ENCODE results near the gene CCDC50.

The CCDC50 gene, protein sequence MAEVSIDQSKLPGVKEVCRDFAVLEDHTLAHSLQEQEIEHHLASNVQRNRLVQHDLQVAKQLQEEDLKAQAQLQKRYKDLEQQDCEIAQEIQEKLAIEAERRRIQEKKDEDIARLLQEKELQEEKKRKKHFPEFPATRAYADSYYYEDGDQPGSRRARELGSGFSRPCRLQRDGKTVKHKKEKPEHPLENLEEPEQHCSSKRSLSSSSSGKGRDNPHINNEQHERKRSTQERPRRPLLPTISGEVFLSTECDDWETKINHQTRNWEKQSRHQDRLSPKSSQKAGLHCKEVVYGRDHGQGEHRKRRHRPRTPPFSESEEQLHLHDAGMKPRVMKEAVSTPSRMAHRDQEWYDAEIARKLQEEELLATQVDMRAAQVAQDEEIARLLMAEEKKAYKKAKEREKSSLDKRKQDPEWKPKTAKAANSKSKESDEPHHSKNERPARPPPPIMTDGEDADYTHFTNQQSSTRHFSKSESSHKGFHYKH

DNA sequence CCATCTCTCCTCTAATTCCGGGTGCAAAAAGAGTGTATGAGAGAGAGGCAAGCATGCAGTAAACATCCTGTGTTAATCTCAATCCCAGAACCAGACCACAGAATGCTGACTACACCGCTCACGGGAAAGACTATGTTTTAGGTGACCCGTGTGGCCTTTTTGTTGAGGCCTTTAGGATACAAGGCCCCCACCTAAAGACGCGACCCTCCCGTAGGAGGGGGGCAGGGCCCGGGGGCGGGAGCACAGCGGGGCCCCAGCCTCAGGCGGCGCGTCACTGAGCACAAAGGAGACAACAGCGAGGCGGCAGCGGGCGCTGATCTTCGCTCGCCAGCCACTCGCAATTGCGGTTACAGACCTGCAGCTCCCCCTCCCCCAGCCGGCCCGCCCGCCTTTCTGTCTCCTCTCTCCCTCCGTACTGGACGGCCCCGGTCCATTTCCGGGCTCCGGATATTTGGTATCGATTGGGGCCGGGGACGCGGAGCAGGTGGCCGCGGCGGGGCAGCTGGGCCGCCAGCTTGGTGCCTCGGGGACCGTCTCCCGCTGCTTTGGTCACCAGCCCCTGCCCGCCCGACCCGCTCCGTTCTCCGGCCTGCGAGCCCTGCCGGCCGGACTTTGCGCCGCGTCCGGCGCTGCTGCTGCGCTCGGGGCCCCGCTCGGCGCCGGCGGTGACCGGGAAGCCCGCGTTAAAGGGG, at the start of gene CCDC50:
TSS of gene CCDC50 (plus strand) at position 433 of the 692 bp plus-strand sequence. CDS start 281 bp downstream, outside the sequence.
- DNase-seq = peak; percentile 19 to 35

DNA sequence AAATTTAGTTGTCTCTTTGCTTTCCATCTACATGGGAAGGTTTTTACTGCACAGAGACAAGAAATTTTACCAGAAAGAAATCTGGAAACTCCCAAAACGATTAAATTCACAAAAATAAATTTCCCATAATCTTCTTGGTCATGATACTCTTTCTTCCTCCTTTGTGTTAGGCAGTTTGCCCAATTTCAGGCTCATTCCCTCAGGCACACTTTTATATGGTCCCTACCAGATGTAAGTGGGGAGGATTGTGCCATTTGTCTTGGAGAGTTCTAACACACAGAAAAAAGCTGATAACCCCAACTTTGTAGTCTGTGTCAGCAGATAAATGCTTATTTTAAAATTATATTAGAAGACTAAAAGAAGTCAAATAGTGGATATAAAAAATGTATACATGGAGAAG, 49.1 kb upstream of the CCDC50 start:
- no peak for DNase-seq

DNA sequence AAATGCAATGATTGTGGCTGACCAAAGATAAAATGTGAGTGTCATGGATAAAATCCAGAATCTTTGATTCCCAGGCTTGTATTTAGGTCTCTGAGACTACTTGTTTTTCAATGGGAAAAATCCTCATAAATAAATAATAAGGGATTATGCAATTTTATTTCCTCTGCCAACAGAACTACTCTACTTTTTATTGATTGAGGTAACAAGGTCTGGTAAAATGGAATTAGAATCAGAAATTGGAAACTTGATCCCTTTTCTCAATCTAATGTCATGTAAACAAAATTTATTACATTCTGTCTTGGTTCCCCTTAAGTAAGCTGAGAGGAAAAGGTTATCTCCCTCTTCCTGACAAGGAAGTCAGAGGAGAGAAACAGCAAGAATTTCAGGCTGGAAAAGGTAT, 48.3 kb upstream of the CCDC50 start:
- no peak for DNase-seq

DNA sequence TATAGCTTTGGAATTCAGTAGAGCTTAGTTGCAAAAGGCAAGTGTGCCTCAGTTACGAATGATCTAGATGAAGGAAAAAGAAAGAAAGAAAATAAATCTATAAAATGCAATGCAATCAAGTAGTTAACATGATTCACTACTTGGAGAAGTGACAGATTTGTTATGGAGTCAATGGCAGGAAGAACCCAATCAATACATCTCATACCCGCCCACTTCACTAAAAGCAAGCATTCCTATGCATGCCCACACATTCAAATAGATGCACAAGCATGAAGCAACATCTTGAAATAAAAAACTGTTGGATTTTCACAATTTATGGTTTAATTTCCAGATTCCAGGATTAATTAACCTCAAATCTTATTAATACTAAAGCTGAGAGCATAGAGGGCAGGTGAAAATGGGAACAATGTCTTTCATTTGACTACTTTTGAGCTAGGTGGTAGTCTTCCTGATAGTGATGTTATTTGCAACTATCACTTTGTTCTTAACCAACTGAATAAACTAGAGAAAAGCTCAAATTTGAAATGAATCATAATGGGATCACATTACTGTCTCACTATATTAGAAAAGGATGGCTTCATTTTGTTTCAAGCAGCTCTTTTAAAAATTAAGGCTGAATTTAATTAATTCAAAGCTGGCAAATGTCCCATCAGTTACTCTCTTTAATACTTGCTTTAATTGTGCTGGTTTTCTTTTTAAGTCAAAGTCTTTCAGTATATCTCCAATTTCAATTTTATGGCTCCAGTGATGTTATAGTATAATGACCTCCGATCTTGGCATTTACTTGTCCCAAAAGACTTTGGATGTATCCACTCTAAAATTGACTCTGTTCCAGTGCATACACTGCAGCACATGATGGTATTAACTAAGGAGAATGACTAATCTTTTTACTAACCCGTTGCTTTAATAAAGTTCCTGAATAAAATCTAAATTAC, 46.7 kb upstream of the CCDC50 start:
- DNase-seq = no peak

DNA sequence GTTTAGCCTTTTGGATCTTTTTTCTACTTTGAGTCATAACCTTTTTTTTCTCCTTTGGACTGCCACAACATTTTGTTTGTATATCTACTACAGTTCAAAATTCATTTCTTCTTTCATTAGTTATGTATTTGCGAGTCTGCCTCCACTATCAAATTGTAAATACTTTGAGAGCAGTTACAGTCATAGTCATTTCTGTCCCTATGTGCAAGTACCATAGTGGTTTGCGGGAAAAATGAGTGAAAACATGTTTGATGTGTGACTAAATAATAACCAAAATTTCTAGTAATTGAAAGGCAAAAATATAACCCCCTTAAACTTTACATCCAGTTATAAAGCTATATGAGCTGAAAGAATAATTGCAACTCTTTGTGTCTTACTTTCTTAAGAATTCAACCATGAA, 45.8 kb upstream of the CCDC50 start:
- DNase-seq = no peak

DNA sequence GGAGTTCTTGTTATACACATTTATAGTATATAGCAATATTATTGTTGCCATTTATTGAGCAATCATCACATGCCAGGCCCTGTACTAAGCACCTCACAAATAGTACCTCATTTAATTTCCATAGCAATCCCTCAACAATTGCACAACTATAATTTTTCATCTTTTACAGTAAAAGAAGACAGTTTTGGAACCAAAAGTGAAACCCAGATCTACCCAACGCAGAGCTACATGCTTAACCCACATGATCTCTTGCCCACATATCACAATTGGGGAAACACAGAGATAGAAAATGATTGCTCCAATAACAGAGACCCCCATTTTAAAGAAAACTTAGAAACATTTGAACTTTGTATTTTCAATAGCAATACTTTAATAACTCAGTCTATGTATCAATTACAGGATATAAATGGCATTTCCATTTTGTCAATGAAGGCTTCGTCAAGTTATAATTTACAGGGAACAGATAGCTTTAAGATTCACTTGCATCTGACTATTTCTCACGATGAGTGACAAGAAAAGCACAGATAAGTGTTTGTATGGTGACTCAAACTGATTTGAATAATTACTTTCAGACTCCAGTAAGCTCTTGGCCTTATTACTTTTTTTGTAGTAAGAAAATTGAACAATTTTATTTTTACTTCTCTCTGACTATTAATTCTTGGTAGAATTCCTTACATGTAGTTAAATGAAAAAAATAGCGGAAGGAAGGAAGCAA, 38.7 kb upstream of the CCDC50 start:
- DNase-seq = no peak

DNA sequence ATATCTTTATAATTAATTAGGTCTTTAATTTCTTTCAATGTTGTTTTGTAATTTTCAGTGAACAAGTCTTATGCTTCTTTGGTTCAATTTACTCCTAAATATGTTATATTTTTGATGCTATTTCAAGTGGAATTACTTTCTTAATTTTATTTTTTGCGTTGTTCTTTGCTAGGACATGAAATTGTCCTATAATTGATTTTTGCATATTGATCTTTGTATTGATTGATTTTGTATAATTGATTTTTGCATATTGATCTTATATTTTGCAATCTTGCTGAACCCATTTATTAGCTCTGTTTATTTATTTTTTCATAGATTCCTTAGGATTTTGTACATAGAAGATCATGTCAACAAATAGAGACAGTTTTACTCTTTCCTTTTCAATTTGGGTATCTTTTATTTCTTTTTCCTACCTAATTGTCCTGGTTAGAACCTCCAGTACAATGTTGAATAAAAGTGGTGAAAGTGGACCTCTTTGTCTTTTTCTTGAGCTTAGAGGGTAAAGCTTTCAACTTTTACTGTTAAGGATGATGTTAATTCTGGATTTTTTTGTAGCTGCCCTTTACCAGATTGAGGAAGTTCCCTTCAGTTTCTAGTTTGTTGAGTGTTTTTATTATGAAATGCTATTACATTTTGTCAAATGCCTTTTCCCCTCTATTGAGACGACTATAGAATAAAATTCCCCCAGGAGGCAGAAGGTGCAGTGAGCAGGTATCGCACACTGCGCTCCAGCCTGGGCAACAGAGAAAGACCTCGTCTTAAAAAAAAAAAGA, 36.8 kb upstream of the CCDC50 start:
- no peak for DNase-seq

DNA sequence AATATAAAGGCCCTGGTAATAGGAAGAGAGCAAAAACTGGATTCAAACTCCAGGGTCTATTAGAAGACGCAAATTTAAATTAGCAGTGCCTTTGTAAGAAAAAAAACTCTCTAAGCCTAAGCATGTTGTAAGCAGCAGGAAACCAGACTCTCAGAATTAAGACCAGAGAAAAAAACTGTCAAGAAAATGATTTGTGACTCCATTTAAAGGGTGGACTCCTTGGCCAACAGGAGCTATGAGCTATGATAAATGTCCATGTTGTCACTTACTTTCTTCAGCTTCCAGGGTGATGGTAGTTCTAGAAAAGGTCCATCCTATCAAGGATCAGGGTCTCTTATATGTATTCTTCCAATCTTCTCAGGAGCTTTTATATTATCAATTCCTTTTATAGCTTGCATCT, 34.9 kb upstream of the CCDC50 start:
- no peak for DNase-seq

DNA sequence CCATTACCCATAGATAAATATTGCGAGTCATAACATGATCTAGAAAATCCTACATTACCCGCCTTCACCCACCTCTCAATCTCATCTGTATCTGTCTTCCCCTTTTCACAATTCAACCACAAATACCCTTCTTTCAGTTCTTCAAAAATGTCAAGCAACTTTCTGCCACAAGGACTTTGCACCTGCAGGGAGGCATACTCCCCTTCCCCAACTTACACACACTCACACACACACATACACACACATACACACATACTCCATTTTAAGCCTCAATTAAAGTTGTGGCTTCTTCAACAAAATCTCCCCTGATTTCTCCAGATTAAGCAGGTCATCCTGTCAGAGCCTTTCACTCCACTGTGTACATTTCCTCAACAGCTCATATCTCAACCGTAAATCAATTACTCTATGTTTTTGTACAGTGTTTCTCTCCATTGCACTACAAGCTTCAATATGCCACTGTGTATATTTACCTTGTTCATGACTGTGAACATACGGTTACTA, 33.1 kb upstream of the CCDC50 start:
- no peak for DNase-seq

DNA sequence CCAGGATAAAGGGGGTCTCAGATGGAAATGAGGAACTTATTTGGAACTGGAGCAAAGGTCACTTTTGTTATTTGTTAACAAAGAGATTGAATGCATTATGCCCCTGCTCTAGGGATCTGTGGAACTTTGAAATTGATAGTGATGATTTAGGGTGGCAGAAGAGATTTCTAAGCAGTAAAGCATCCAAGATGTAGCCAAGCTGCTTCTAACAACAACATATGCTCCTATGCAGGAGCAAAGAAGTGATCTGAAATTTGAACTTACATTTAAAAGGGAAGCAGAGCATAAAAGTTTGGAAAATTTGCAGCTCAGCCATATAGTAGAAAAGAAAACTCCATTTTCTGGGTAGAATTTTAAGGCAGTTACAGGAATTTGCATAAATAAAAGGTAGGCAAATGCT, 30.3 kb upstream of the CCDC50 start:
- no peak for DNase-seq

DNA sequence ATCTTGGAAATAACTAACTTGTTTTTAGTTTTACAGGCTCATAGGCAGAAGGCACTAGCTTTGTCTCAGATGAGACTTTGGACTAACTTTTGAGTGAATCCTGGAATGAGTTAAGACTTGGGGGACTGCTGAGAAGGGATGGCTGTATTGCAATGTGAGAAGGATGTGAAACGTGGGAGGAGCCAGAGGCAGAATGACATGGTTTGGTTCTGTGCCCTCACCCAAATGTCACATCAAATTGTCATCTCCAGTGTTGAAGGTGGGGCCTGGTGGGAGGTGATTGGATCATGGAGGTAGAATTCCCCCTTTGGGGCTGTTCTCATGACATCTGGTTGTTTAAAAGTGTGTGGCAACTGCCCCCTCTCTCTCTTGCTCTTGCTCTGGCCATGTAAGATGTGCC, 28.8 kb upstream of the CCDC50 start:
- no peak for DNase-seq

DNA sequence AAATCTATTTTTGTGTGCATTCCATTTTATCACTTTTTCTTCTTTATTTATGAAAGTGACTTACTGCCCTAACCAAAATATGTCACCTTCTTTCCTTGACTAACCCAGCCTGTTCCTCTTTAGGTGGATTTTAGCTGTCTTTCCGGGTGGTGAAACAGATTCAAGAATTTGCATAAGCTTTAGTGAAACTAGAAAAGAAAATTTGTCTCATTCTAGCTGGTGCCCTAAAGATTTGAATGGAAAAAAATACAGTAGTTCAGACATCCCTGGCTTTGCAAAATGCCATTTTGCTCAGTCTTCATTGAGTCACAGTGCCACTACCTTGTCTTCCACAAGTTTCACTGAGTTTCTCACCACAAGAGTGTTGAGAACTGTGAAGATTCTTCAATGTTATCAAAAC, 28.2 kb upstream of the CCDC50 start:
- no peak for DNase-seq

DNA sequence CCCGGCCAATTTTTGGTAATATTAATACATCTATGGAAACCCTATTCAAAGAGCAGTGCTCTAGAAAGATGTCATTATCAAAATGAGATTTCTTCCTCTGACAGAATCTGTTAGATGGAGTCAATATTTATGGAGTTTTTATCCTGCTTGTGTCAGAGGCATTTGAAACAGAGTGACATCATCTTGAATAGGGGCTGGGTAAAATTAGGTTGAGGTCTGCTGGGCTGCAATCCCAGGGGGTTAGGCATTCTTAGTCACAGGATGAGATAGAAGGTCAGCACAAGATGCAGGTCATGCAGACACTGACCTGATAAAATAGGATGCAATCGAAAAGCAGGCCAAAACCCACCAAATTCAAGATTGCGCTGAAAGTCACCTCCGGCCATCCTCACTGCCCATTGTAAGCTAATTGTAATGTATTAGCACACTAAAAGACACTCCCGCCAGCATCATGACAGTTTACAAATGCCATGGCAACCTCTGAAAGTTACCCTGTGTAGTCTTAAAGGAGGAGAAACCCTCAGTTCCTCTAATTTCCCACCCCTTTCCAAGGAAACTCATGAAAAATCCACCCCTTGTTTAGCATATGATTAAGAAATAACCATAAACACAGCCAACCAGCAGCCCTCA, 27.3 kb upstream of the CCDC50 start:
- no peak for DNase-seq

DNA sequence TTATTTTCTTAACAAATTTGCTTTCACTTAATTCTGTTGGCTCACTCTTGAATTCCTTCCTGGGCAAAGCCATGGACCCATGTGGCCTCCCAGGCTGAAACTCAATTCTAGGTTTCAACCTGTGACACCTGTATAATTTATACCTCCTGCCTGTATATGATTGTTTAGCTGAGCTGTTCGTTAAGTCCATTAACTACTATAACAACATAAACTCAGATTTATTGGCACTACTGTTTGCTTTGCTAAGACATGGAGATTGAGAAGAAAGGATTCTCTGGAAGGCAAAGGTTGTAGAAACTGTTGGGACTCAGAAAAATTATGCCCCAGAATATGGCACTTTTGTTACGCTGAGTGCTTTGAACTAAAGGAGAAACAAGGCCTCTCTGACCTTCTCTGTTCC, 26.7 kb upstream of the CCDC50 start:
- DNase-seq = no peak

DNA sequence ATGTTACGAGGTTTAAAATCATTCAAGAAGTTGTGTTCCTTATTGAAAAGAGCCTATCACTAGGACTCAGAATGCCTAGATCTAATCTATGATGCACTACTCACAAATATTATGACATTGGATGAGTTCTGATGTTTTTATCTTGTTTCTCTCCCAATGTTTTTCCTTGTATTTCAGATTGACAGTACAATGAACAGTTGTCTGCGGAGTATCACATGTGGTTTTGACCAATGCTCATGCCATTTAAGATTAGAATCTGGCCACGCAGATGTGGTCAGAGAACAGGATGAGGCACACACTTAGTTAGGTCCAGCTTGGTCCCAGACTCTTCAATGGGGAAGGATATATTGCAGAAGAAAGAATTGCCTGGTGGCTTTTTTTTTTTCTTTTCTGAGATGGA, 25.6 kb upstream of the CCDC50 start:
- no peak for DNase-seq

DNA sequence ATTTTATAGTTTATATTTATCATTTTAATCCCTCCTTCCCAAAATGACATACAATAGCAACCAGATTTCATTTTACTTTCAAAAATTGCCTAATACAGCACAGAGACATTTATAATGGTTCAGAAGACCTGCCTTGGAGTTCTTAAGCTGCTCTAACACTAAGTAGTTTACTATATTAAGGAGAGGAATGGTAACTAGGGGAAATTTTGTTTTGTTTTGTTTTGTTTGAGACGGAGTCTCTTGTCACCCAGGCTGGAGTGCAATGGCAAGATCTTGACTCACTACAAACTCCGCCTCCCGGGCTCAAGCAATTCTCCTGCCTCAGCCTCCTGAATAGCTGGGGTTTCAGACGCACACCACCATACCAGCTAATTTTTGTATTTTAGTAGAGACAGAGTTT, 22.8 kb upstream of the CCDC50 start:
- DNase-seq = no peak

DNA sequence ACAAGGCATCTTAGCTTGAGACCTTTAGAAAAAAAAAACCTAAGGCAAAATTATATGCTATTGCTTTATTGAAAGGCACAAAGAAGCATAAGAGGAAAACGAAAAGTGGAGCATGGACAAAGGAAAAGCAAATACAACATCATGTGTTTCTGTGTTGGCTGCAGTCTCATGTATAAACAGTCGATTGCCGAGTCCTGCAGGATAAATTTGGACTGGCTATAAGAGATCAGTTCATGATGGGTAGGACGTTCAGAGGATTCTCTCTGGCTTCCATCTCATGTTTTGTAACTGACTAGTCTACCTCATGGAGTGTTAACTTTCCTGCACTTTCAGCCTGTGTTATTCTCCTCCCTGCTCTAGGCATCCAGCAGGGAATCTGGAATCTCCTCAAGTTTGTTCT, 21.9 kb upstream of the CCDC50 start:
- DNase-seq = no peak

DNA sequence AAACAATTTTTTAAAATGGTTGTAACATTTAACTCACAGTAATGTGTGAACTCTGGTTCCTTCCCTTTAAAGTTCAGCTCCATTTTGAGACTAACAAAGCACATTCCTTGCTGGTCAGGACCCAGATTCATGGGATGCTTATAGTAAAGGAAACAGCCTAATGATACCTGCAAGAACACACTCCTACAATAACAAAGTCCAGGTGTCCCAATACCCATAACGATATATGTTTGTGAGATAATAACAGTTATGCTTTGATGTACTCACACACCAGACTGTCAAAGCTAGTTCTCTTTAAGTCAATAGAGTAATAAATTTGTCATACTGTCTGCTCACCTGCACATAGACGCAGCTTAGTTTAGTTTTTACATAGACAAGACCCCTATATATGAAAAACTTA, 15.9 kb upstream of the CCDC50 start:
- no peak for DNase-seq

DNA sequence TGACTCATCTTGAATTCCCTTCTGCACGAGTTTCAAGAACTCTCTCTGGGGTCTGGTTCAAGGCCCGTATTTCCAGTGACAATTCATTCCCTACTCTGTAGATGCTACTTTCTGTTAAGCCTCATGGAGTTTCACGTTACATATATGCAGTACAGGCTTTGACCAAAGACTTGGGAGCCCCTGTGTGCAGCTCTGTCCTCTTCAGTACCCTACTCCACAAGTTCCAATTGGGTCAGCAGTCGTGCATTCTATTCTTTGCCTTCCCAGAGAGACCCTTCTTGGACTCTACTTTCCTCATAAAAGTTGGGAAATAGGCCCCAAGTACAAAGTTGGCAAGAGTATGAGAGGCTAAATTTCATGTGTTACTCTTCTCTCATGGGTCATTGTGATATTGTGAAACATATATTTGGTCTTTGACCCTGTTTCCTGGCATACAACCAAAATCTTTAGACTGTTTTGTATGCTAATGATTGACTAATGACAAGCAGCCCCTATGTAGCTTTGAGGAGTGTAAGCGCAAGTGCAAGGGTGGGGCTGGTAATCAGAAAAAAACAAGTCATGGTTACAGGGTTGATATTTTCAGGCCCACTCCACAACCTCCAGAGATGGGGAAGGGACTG, 15.0 kb upstream of the CCDC50 start:
- no peak for DNase-seq

DNA sequence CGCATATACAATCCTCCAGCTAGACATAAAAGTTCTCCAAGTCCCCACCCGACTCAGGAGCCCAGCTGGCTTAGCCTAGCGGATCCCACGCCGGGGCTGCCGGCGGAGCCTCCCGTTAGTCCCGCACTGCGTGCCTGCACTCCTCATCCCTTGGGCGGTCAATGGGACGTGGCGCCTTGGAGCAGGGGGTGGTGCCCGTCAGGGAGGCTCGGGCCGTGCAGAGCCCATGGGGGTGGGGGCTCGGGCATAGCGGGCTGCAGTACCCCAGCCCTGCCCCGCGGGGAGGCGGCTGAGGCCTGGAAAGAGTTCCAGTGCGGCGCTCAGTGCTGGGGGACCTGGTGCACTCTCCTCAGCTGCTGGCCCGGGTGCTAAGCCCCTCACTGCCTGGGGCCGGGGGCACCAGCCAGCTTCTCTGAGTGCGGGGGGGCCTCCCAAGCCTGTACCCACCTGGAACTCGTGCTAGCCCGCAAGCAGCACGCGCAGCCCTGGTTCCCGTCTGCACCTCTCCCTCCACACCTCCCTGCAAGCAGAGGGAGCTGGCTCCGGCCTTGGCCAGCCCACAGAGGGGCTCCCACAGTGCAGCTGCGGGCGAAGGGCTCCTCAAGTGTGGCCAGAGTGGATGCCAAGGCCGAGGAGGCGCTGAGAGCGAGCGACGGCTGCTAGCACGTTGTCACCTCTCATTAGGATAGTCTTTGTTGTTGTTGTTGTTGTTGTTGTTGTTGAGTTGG, 12.2 kb upstream of the CCDC50 start:
- no peak for DNase-seq
